GM12872 (cell line): ENCODE data around the gene MANSC1.
A peak's percentile ranks its signal among the peaks of the same experiment; 100 is the strongest.

Experiments used
- TF ChIP-seq, protein P1 (sequence below): IDR thresholded peaks from 3 replicates; pipeline ENCODE4 v1.5.1; 2011; ENCODE audit warnings: low read depth, mild to moderate bottlenecking, low read length, moderate library complexity; ENCODE audit not compliant: insufficient read depth

The MANSC1 gene

GRCh38 chr12:12350868-12351463, 924 bp upstream of the MANSC1 start:
- TF ChIP-seq, protein P1, sequence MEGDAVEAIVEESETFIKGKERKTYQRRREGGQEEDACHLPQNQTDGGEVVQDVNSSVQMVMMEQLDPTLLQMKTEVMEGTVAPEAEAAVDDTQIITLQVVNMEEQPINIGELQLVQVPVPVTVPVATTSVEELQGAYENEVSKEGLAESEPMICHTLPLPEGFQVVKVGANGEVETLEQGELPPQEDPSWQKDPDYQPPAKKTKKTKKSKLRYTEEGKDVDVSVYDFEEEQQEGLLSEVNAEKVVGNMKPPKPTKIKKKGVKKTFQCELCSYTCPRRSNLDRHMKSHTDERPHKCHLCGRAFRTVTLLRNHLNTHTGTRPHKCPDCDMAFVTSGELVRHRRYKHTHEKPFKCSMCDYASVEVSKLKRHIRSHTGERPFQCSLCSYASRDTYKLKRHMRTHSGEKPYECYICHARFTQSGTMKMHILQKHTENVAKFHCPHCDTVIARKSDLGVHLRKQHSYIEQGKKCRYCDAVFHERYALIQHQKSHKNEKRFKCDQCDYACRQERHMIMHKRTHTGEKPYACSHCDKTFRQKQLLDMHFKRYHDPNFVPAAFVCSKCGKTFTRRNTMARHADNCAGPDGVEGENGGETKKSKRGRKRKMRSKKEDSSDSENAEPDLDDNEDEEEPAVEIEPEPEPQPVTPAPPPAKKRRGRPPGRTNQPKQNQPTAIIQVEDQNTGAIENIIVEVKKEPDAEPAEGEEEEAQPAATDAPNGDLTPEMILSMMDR: no peak

- TF ChIP-seq, protein P1: no peak
Measured at GRCh38 chr12:12338527-12339168, 11.4 kb downstream of the MANSC1 start.

- TF ChIP-seq, protein P1: no peak
Measured at GRCh38 chr12:12336511-12336910, 13.5 kb downstream of the MANSC1 start.

DNA sequence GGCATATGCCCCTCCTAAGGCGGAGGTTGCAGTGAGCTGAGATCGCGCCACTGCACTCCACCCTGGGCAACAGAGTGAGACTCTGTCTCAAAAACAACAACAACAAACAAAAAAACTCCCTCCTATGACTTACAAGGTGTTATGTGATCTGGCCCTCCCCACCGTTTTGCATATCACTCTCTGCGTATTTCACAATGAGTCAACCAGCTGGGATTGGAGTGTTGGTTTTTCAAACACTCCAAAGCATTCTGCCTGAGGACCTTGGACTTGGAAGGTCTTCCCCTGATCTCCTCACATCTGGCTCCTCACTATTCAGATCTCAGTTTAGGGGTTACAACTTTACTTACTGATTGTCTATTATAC, 14.0 kb downstream of the MANSC1 start:
- TF ChIP-seq, protein P1: no peak

- TF ChIP-seq, protein P1: peak; percentile 85
Measured at GRCh38 chr12:12334367-12335040, 15.5 kb downstream of the MANSC1 start.

DNA sequence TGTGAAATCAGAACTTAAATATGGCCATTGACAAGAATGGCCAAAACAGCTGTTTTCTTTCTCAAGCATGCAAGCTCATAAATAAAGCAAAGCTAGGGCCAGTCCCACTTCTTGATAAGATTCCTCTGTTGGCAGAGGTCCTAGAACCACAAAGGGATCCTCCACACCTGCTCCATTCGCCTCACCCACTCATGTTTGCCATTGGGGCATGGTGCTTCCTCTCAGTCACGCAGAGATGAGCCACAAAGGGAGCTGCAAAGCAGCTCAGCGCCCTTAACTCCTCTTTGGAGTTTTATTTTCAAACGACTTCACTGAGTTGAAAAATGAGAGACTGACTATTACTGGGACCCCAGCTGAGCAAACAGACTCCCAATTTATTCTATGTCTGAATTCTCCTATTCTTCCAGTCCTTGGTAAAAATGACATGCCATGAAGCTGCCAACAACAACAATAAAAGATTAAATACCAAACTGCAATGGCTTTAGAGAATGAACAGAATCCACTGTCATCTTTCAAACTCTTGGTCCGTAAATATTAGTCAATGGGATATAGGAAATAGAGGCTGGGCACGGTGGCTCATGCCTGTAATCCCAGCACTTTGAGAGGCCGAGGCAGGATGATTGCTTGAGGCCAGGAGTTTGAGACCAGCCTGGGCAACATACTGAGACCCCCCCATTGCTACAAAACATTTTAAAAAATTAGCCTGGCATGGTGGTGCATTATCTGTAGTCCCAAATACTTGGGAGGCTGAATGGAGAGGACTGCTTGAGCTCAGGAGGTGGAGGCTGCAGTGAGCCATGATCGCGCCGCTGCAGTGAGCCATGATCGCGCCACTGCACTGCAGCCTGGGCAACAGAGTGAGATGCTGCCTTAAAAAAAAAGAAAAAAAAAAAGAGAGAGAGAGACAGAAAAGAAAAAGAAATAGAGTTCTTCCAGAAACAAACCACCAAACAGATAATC, 16.4 kb downstream of the MANSC1 start:
- TF ChIP-seq, protein P1: no peak

GRCh38 chr12:12331896-12332295, 18.1 kb downstream of the MANSC1 start:
- TF ChIP-seq, protein P1: no peak
